ENCODE measurements around the gene GLRX3.
"Not testable (repeated sequence)": the region's sequence is repeated elsewhere in the genome, so short reads cannot be mapped to it uniquely, and the experiment has no call there.

GLRX3 gene

DNA sequence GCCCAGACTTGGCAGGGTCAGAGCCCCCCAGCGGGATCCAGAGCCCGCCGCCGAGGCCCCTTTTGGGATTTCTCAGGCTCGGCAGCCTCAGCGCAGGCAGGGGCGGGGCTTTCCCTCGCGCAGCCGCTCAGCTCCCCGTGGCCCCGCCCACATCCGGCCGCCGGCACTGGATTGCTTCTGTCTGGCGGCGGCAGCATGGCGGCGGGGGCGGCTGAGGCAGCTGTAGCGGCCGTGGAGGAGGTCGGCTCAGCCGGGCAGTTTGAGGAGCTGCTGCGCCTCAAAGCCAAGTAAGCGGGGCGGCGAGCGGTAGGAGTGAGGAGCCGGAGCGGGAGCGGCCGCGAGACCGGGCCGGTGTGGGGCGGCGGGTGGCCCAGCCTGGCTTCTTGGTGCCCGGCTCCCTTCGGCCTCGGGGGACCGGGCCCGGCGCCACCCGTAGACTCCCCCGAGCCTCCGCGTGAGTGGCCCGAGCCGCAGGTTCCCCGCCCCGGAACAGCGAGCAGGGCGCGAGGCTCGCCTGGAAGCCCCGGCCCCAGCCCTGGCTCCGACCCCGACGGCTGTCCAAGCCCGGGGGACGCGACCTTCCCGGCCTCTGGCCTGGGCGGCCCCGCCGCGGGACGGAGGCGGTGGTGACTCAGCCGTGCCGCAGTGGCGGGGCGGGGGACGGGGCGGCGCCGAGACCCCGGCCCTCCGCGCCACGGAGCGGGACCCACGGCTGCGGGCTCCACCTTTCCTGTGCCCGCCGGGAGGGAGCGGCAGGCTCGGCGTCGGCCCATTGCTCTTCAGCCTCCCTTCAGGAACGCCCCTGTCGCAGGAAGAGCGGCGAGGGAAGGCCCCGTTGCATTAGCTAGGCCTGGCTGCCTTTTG, at the start of gene GLRX3:
Gene GLRX3 (plus strand): TSS at position 166 of the 864 bp plus-strand sequence. CDS start 30 bp downstream, at position 196.
- DNase-seq (ENCODE audit: low spot score) = peak; percentile 84

GRCh38 chr10:130090565-130090964, 45.6 kb upstream of the GLRX3 start:
- not testable (repeated sequence) for DNase-seq (ENCODE audit: low spot score)

- DNase-seq (ENCODE audit: low spot score) = no peak
These were observed 36.8 kb upstream of the GLRX3 start for GRCh38 chr10:130099344-130099743.

DNA sequence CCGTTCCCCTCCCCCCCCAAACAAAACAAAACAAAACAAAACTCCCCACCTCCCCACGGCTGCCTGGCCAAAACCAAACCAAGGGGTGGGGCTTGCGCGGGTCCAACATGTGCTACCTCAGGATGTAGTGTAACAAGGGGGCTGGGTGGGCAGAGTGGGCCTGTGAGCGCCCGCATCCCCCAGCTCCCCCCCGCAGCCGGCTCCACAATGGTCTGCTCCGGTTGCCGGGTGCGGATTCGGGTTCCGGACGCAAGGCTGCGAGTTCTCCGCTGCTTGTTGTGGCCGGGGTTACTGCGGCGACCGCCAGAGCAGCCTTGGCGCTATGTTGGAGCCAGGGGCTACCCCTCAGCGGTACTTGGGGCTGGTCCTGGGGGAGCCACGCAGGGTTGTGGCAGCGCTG, 30.5 kb upstream of the GLRX3 start:
- DNase-seq (ENCODE audit: low spot score) = no peak

- not testable (repeated sequence) for DNase-seq (ENCODE audit: low spot score)
These were observed 28.0 kb upstream of the GLRX3 start for GRCh38 chr10:130108146-130108545.

- DNase-seq (ENCODE audit: low spot score) = no peak
These were observed 27.1 kb upstream of the GLRX3 start for GRCh38 chr10:130108934-130109604.

DNA sequence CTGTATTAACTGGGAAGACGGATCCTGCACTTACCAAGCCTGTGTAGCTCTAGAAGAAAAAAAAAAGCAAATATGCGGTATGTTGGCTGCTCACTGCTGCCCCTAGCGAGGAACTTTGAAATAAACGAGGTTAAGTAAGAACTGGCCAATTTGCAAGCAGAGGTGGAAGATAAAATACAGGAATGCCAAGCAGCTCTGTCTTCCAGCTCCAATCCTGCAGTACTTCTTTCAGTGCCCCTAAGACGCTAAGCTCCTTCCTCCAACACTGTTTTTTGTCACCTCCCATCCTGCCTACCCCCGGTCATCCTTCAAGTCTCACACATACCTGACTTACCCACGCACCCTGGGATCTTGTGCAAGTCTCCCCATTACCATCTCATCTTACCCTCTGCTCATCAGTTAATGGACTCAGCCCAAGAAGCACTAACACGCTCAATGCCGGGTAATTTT, 26.4 kb upstream of the GLRX3 start:
- peak; percentile 90 for DNase-seq (ENCODE audit: low spot score)

- peak; percentile 98 for DNase-seq (ENCODE audit: low spot score)
These were observed 25.7 kb upstream of the GLRX3 start, which contains the start of gene C10orf143 for GRCh38 chr10:130110246-130111112. TSS of gene C10orf143 (minus strand) at chr10:130110830. CDS start at chr10:130110772, 58 bp downstream.

DNA sequence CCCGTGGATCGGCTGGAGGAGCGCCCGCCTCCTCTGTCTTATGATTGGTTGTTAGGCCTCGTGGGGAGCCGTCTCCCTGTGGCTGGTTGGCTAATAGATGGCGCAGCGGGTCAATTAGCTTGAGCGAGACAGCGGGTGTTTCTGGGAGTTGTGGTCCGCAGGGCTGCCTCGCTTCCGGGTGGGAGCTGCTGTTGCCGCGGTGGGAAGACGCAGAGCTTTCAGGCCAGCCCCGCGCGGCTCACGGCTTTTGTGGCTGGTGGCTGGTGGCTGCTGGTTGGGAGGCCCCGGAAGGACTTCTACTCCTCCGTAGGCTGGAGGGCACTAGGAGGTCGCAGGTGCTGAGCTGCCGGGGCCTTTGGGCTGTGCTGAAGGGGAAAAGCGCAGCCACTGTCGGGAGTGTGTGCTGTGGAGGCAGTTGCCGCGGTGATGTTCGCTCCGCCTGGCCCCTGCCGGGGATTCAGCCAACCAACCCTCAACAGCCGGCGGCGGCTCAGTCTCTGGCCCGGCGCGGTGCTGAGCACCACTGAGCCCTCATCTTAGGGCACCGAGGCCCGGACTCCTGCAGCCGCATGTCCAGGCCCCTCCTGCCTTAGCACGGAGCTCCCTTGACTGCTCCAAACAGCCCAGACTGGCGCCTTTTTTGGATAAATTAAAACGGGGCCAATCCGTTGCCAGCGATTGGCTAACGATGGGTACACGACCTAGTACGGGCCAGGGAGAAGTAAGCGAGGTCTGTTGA, 24.9 kb upstream of the GLRX3 start:
- DNase-seq (ENCODE audit: low spot score) = peak; percentile 97

GRCh38 chr10:130111852-130112180, 24.4 kb upstream of the GLRX3 start:
- DNase-seq (ENCODE audit: low spot score) = no peak

DNA sequence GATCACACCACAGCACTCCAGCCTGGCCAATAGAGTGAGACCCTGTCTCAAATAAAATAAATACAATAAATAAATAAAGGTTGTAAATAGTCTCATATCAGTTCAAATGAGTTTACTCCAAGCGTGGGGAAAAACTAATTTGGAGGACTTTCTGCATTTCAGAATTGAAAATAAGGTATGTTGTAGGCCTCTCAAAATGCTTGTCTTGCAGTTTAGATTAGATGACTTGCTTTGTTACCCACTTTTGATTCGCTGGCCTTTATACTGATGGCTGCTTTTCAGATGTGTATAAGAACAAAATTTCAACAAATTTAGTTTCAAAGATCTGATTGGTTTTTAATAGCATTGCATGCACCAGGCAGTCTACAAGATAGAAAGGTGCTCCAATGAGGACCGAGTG, 23.4 kb upstream of the GLRX3 start:
- no peak for DNase-seq (ENCODE audit: low spot score)

GRCh38 chr10:130116942-130117341, 19.2 kb upstream of the GLRX3 start:
- not testable (repeated sequence) for DNase-seq (ENCODE audit: low spot score)

DNA sequence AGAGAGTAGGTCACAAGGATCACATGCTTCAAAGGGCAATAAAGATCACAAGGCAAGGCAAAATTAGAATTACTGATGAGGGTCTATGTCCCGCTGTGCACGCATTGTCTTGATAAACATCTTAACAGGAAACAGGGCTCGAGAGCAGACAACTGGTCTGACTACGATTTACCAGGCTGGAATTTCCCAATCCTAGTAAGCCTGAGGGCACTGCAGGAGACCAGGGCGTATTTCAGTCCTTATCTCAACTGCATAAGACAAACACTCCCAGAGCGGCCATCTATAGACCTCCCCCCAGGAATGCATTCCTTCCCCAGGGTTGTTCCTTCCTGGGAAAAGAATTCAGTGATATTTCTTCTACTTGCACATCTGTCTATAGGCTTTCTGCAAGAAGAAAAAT, 18.7 kb upstream of the GLRX3 start:
- not testable (repeated sequence) for DNase-seq (ENCODE audit: low spot score)

DNA sequence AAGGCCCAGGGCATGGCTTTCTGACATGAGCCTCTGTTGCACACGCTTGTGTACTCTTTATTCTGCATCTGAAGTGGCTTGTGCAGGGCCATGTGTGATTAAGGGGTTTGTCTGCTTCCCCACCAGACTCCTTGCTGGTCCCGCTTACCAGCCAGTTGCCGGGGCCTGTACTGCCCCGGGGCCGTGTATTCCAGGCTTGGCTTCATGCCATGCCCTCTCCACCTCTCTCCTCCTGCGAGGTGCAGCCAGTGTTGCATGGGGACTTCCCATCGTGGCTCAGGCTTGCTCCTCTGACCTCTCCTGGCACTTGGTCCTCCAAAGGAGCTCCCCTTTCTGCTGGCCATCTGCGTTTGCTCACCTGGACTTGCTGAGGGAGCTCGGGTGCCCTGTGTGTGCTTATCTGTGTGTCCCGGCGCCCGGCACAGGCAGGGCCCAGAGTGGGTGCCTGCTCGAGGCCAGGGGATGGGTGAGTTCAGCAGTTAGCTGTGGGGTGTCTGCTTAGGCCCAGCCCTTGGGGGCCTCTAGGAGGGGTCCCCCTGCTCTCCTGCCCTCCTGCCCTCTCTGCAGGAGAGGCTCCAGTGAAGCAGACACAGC, 14.6 kb upstream of the GLRX3 start:
- no peak for DNase-seq (ENCODE audit: low spot score)

DNA sequence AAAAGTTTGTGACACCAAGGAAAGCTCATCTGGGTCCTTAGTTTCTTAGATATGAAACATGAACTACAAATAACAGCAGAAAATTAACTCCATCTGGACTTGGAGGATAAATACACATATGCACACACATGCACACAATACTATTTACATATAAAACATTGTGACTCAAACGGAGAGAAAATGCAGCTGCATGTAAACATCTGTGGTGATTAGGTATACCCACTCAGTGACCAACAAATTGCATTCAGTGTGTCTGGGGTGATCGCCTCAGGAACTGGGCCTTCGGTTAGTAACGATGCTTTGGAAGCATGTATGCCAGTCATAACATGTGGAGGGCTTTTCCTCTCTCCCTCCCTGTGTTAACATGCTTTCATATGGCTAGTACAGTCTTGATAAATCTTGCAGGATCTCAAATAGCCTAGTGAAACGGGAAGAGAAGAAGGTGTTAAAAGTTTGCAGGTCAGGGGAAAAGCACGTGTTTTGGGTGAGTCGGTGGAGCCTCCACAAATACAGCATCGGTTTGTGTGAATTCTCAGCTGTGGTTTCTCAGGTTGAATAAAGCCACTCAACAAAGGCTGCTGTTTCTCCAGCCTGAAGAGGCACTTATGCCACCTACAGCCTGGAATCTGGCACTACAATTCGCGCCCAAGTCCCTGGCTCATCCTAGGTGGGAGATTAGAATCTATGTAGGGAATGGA, 8.7 kb upstream of the GLRX3 start:
- peak; percentile 58 for DNase-seq (ENCODE audit: low spot score)

DNA sequence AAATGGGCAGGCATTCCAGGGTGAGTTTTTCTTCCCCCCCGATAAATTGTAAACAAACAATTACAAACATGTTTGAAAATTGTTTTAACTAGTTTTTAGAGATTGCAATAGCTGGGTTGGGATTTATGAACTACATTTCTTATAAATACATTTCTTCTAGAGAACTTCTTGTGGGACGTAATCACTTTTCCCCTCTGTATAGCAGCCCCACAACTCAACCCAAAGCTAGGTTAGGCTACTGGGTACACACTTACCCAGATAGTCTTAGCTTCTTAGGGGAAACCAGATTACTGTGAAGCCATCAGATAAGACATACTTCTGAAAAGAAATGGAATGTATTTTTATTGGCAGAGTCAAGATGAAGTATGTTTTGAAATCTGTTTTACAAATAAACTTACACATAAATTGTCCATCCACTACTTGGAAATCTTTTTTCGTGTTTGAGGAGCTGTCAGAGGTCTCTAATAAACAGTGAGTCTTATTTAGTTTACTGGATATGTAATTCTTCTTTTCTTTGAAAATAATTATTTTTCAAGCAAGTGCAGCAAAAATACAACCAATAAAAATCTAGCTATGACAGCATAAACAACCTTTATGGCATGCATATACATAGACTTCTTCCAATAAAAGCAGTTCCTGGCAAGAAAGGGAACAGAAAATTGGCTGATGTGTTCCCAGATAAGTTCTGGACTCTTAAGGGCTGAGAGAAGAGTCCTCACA, 8.0 kb upstream of the GLRX3 start:
- DNase-seq (ENCODE audit: low spot score) = no peak

- no peak for DNase-seq (ENCODE audit: low spot score)
These were observed 7.3 kb upstream of the GLRX3 start for GRCh38 chr10:130128922-130129321.

DNA sequence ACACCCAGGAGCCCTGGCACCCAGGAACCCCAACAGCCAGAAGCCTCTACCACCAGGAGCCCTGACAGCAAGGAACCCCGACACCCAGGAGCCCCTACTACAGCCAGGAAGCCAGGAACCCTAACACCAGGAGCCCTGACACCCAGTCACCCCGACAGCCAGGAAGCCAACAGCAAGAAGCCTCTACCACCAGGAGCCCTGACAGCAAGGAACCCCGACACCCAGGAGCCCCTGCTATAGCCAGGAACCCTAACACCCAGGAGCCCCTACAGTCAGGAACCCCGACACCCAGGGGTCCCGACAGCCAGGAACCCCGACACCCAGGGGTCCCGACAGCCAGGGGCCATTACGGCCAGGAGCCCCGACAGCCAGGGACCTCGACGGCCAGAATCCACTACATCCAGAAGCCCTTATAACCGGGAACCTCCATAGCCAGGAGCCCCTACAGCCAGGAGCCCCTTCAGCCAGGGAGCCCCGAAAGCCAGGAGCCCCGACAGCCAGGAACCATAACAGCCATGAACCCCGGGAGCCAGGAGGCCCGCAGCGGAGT, 440 bp upstream of the GLRX3 start:
- DNase-seq (ENCODE audit: low spot score) = no peak

- DNase-seq (ENCODE audit: low spot score) = peak; percentile 26
These were observed 878 bp downstream of the GLRX3 start for GRCh38 chr10:130137090-130137448.
